OCI-LY7 (cell line): ENCODE results near the gene PSD4. TPM values are rescaled to one million over a fixed set of nuclear protein-coding genes. Genes with fewer than 3 reads are reported as not detected.

Experiments
- BruUV-seq: library from RNA; stranded (reverse); fragments of 400-500 nt; replicated peaks from 2 replicates; lab custom pipeline; 2021; lab: Mats Ljungman, UMichigan
- CTCF ChIA-PET: fragments of 300-600 bp; sonication (Branson Sonifier 250); formaldehyde crosslinking; loops from one replicate; lab custom pipeline; 2022; ENCODE audit warnings: antibody characterized with exemption; ENCODE audit not compliant: unreplicated experiment; lab: Charles Lee
- POLR2A ChIA-PET: fragments of 300-600 bp; sonication (Branson Sonifier 250); formaldehyde crosslinking; loops from one replicate; lab custom pipeline; 2022; ENCODE audit warnings: antibody characterized with exemption; lab: Charles Lee
- DNase-seq: peaks from one replicate; pipeline ENCODE4 v3.0.0-alpha.2; 2015; ENCODE audit warnings: low spot score
- H2AFZ ChIP-seq: fragments of 200-600 bp; sonication (generic), shearing (Covaris generic); 2 replicates; pipeline ENCODE4 v1.6.1; 2014; ENCODE audit warnings: mild to moderate bottlenecking, antibody characterized with exemption, low read length, moderate library complexity
- H3K27ac ChIP-seq: fragments of 200-600 bp; sonication (generic); 2 replicates; pipeline ENCODE4 v1.5.1; 2014; ENCODE audit warnings: mixed run types, low read depth, mild to moderate bottlenecking, moderate library complexity, low read length, inconsistent platforms; ENCODE audit not compliant: poor library complexity, severe bottlenecking
- H3K36me3 ChIP-seq: fragments of 200-600 bp; sonication (generic); 2 replicates; pipeline ENCODE4 v1.6.1; 2014; ENCODE audit warnings: mild to moderate bottlenecking, antibody characterized with exemption, low read length, moderate library complexity, mixed read lengths; ENCODE audit not compliant: insufficient read depth
- H3K4me1 ChIP-seq: fragments of 200-600 bp; sonication (generic); 2 replicates; pipeline ENCODE4 v1.5.1; 2014; ENCODE audit warnings: mild to moderate bottlenecking, low read length; ENCODE audit not compliant: insufficient read depth, poor library complexity, severe bottlenecking
- H3K4me2 ChIP-seq: fragments of 200-600 bp; sonication (generic); 2 replicates; pipeline ENCODE4 v1.6.1; 2014; ENCODE audit warnings: mild to moderate bottlenecking, low read length
- H3K4me3 ChIP-seq: fragments of 200-600 bp; sonication (generic); 2 replicates; pipeline ENCODE4 v1.5.1; 2014; ENCODE audit warnings: mild to moderate bottlenecking, low read depth, low read length; ENCODE audit not compliant: poor library complexity, severe bottlenecking
- H3K79me2 ChIP-seq: fragments of 200-600 bp; sonication (generic); 2 replicates; pipeline ENCODE4 v1.6.1; 2016; ENCODE audit warnings: low read depth, mild to moderate bottlenecking, low read length, moderate library complexity, mixed read lengths; ENCODE audit not compliant: insufficient read depth
- H3K9me2 ChIP-seq: fragments of 200-600 bp; sonication (generic); 2 replicates; pipeline ENCODE4 v1.6.1; 2016; ENCODE audit warnings: mild to moderate bottlenecking, low read length, mixed read lengths; ENCODE audit not compliant: insufficient read depth
- H3K9me3 ChIP-seq: fragments of 200-600 bp; sonication (generic); 2 replicates; pipeline ENCODE4 v1.6.1; 2014; ENCODE audit warnings: mild to moderate bottlenecking, mixed run types, low read length, mixed read lengths
- H4K20me1 ChIP-seq: fragments of 200-600 bp; sonication (generic); 2 replicates; pipeline ENCODE4 v1.6.1; 2014; ENCODE audit warnings: mild to moderate bottlenecking, antibody characterized with exemption, low read length, moderate library complexity, mixed read lengths; ENCODE audit not compliant: insufficient read depth
- EZH2phosphoT487 ChIP-seq: fragments of 200-600 bp; sonication (generic); IDR thresholded peaks from 2 replicates; pipeline ENCODE4 v1.6.1; 2018; ENCODE audit warnings: low read depth, borderline replicate concordance, mild to moderate bottlenecking, mixed run types, antibody characterized with exemption, low read length, moderate library complexity, mixed read lengths
- intact Hi-C: fragments of 100-400 bp; cut with micrococcal nuclease; formaldehyde crosslinking; loops from one replicate; pipeline ENCODE4 v1.10.0; 2022; ENCODE audit not compliant: unreplicated experiment
- total RNA-seq, 2 experiments: library from RNA; depleted of rRNA in 1 of 2; stranded (reverse); fragments of >200 nt in 1 of 2; shearing (Covaris generic) in 1 of 2; gene quantifications; 2 replicates each; pipeline ENCODE4 v1.2.3, GENCODE V29; 2014 to 2022
- TF ChIP-seq, protein P1 (sequence below): fragments of 200-600 bp; sonication (generic); conservative IDR thresholded peaks from 2 replicates; pipeline ENCODE4 v1.5.1; 2014; ENCODE audit warnings: mild to moderate bottlenecking, antibody characterized with exemption, low read length, moderate library complexity, mixed read lengths

The PSD4 gene
- total RNA-seq, 2 experiments from 2014 or later = 99.6 to 100 TPM

DNA sequence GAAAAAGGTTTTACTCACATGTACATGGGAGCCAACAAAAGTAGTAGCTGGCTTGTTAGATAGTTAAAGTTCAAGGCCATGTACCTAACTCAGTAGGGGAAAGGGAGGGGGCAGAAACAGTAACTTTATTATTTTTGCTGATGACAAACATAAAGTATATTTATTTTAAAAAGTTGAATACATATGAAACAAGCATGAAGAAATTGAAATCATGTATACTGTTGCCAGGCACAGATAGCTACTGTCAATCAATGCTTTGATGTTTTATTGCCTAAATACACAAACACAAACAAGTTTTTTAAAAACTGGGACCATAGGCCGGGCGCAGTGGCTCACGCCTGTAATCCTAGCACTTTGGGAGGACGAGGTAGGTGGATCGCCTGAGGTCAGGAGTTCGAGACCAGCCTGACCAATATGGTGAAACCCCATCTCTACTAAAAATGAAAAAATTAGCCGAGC is 7.6 kb upstream of the PSD4 start:
- Histone ChIP-seq H2AFZ (no peak overlapping the region), H3K9me2 (no peaks in the 10 kb centered on the region), H3K79me2 (no peaks in the 10 kb centered on the region), H3K36me3 (no peaks in the 10 kb centered on the region), H3K4me2 (no peak overlapping the region), H3K4me3 (no peak overlapping the region), H3K4me1 (peaks cover 10% of the 10 kb centered on the region), H3K9me3 (no peaks in the 10 kb centered on the region), H3K27ac (no peak overlapping the region), H4K20me1 (no peaks in the 10 kb centered on the region)
- DNase-seq = no peak
- ChIA-PET CTCF (no interaction called here), POLR2A (interaction anchor here (4.2 kb wide), 1 partner anchor 8 kb away, joined by 24 read pairs; the partner anchor contains the start of gene PSD4)
- intact Hi-C loops = no loop called here
- no peak for TF ChIP-seq EZH2phosphoT487
- TF ChIP-seq, protein P1, sequence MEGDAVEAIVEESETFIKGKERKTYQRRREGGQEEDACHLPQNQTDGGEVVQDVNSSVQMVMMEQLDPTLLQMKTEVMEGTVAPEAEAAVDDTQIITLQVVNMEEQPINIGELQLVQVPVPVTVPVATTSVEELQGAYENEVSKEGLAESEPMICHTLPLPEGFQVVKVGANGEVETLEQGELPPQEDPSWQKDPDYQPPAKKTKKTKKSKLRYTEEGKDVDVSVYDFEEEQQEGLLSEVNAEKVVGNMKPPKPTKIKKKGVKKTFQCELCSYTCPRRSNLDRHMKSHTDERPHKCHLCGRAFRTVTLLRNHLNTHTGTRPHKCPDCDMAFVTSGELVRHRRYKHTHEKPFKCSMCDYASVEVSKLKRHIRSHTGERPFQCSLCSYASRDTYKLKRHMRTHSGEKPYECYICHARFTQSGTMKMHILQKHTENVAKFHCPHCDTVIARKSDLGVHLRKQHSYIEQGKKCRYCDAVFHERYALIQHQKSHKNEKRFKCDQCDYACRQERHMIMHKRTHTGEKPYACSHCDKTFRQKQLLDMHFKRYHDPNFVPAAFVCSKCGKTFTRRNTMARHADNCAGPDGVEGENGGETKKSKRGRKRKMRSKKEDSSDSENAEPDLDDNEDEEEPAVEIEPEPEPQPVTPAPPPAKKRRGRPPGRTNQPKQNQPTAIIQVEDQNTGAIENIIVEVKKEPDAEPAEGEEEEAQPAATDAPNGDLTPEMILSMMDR = no peak
- no TSS peak for BruUV-seq

DNA sequence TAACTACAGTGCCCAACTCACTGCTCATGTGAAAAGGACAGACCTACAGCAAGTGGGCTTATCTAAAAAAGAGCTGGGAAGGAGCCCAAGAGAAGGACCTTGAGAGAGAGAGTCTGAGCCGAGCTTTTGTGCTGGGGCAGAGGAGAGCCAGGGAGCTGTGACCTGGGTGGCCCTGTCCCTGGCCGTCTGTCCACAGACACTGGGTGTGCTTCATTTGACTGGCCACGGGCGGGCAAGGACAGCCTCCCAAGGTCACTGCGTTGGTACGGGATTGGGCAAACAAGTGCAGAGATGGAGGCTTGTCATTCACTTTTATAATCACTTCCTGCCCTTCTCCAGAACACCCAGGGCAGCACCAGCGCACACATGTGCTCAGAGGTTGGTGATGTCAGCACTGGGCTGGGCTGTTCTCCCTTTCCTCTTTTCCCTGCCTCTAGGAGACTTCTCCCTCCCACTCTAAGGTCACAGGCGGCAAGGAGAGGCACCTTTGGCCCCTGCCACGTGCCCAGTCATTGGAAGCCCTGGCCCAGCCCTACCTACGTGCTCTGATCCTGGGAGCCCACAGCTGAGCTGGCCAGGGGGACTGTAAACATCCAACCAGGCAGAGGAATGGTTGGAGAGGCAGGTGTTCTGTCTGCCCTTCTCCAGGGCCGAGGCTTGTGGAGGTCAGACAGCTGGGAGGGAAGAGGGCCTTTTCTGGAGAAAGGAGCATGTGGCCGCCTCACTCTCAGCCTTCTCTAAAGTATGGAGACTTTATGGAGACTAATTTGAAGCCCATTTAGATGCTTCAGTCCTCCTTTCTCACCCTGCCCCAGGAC is 6.4 kb upstream of the PSD4 start:
- no peak overlapping the region for H2AFZ ChIP-seq
- intact Hi-C loops = no loop called here
- no peaks in the 10 kb centered on the region for H4K20me1 ChIP-seq
- CTCF ChIA-PET = no interaction called here
- no peaks in the 10 kb centered on the region for H3K36me3 ChIP-seq
- peaks cover 10% of the 10 kb centered on the region for H3K4me1 ChIP-seq
- no peak overlapping the region for H3K4me2 ChIP-seq
- DNase-seq = no peak
- BruUV-seq = no TSS peak
- H3K27ac ChIP-seq = no peak overlapping the region
- POLR2A ChIA-PET = no interaction called here
- no peaks in the 10 kb centered on the region for H3K79me2 ChIP-seq
- TF ChIP-seq, protein P1 = no peak
- no peak for TF ChIP-seq EZH2phosphoT487
- no peaks in the 10 kb centered on the region for H3K9me3 ChIP-seq
- H3K4me3 ChIP-seq = no peak overlapping the region
- H3K9me2 ChIP-seq = no peaks in the 10 kb centered on the region

DNA sequence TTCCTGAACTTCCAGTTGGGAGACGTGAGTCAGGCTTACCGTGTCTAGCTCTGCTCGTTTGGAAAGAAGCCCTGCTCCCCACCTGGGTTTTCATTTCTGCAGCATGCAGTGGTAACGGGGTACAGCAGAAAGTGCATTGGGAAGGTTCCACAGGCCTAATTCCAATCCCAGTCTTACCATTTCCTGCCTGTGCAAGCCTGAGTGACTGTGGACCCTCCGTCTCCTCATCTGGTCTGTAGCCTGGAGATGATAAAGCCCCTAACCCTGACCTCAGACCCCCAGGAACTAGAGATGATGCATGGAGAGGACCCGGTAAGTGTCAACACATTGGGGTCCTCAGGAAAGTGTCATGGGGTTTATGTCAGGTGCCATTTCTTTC is 5.8 kb upstream of the PSD4 start:
- H3K4me1 ChIP-seq = peaks cover 12% of the 10 kb centered on the region
- no peak overlapping the region for H3K4me3 ChIP-seq
- CTCF ChIA-PET = no interaction called here
- POLR2A ChIA-PET = no interaction called here
- TF ChIP-seq, protein P1 = no peak
- TF ChIP-seq EZH2phosphoT487 = no peak
- BruUV-seq = no TSS peak
- no peak overlapping the region for H2AFZ ChIP-seq
- H3K27ac ChIP-seq = no peak overlapping the region
- H3K9me2 ChIP-seq = no peaks in the 10 kb centered on the region
- H3K4me2 ChIP-seq = no peak overlapping the region
- H3K36me3 ChIP-seq = no peaks in the 10 kb centered on the region
- no peak for DNase-seq
- no peaks in the 10 kb centered on the region for H3K9me3 ChIP-seq
- intact Hi-C loops = no loop called here
- no peaks in the 10 kb centered on the region for H3K79me2 ChIP-seq
- no peaks in the 10 kb centered on the region for H4K20me1 ChIP-seq
